Neural cell (in vitro differentiated cells): ENCODE measurements around the gene EDARADD. TPM values are rescaled to one million over a fixed set of nuclear protein-coding genes. Genes with fewer than 3 reads are reported as not detected.
A peak's percentile ranks its signal among the peaks of the same experiment; 100 is the strongest.

Experiments
- H2AFZ ChIP-seq: fragments of 200-600, 300-800 bp; sonication (generic), shearing (Covaris generic); 2 replicates; pipeline ENCODE4 v1.6.0; 2014; ENCODE audit warnings: low read depth, mild to moderate bottlenecking, antibody characterized with exemption, low read length, moderate library complexity
- H3F3A ChIP-seq: fragments of 200-600 bp; shearing (Covaris generic); 2 replicates; pipeline ENCODE4 v1.6.1; 2016; ENCODE audit warnings: mild to moderate bottlenecking, moderate library complexity, mixed read lengths, antibody characterized with exemption, low read length; ENCODE audit not compliant: insufficient read depth, poor library complexity, severe bottlenecking
- H3K27ac ChIP-seq: fragments of 200-600, 300-800 bp; sonication (generic), shearing (Covaris generic); 2 replicates; pipeline ENCODE4 v1.5.1; 2014; ENCODE audit warnings: mild to moderate bottlenecking, low read length, moderate library complexity
- H3K27me3 ChIP-seq: fragments of 300-800, 200-600 bp; sonication (generic), shearing (Covaris generic); 2 replicates; pipeline ENCODE4 v1.6.0; 2014; ENCODE audit warnings: mild to moderate bottlenecking, low read depth, low read length, moderate library complexity; ENCODE audit not compliant: insufficient read depth
- H3K36me3 ChIP-seq: fragments of 300-800, 200-600 bp; sonication (generic), shearing (Covaris generic); 2 replicates; pipeline ENCODE4 v1.5.1; 2014; ENCODE audit warnings: mild to moderate bottlenecking, antibody characterized with exemption, low read length, moderate library complexity; ENCODE audit not compliant: insufficient read depth
- H3K4me2 ChIP-seq: fragments of 300-800, 200-600 bp; sonication (generic), shearing (Covaris generic); 2 replicates; pipeline ENCODE4 v1.6.0; 2014; ENCODE audit warnings: mild to moderate bottlenecking, low read length
- H3K4me3 ChIP-seq: fragments of 300-800, 200-600 bp; sonication (generic), shearing (Covaris generic); 2 replicates; pipeline ENCODE4 v1.5.1; 2014; ENCODE audit warnings: mild to moderate bottlenecking, low read length, moderate library complexity
- H3K79me2 ChIP-seq: fragments of 200-600 bp; shearing (Covaris generic); replicated peaks from 2 replicates; pipeline ENCODE4 v1.6.0; 2014; ENCODE audit warnings: mild to moderate bottlenecking, low read length, moderate library complexity; ENCODE audit not compliant: insufficient read depth
- H3K9ac ChIP-seq: fragments of 300-800, 200-600 bp; sonication (generic), shearing (Covaris generic); 2 replicates; pipeline ENCODE4 v1.6.1; 2016; ENCODE audit warnings: mild to moderate bottlenecking, low read length, mixed read lengths
- H3K9me2 ChIP-seq: fragments of 200-600 bp; shearing (Covaris generic); 2 replicates; pipeline ENCODE4 v1.6.1; 2016; ENCODE audit warnings: mild to moderate bottlenecking, low read length, mixed read lengths; ENCODE audit not compliant: insufficient read depth
- H3K9me3 ChIP-seq: fragments of 200-600, 300-800 bp; sonication (generic), shearing (Covaris generic); 2 replicates; pipeline ENCODE4 v1.6.1; 2016; ENCODE audit warnings: mild to moderate bottlenecking, mixed run types, low read length, moderate library complexity, mixed read lengths
- H4K20me1 ChIP-seq: fragments of 200-600 bp; shearing (Covaris generic); 2 replicates; pipeline ENCODE4 v1.6.1; 2016; ENCODE audit warnings: mild to moderate bottlenecking, mixed run types; ENCODE audit not compliant: insufficient read depth
- EP300 ChIP-seq: fragments of 450-650 bp; conservative IDR thresholded peaks from 2 replicates; pipeline ENCODE4 v1.6.1; 2014; ENCODE audit warnings: antibody characterized with exemption, mild to moderate bottlenecking, moderate library complexity; ENCODE audit not compliant: poor library complexity, severe bottlenecking
- EZH2 ChIP-seq: fragments of 200-600, 300-800 bp; shearing (Covaris generic), sonication (generic); IDR thresholded peaks from 2 replicates; pipeline ENCODE4 v1.6.1; 2014; ENCODE audit warnings: antibody characterized with exemption, low read length, borderline replicate concordance, mild to moderate bottlenecking; ENCODE audit not compliant: insufficient read depth, poor library complexity, severe bottlenecking
- MXI1 ChIP-seq: fragments of 450-650 bp; conservative IDR thresholded peaks from 2 replicates; pipeline ENCODE4 v1.6.1; 2014; ENCODE audit warnings: antibody characterized with exemption, mild to moderate bottlenecking; ENCODE audit not compliant: poor library complexity, severe bottlenecking
- POLR2AphosphoS5 ChIP-seq: IDR thresholded peaks from 2 replicates; pipeline ENCODE4 v1.6.1; 2012
- RAD21 ChIP-seq: fragments of 450-650 bp; conservative IDR thresholded peaks from 2 replicates; pipeline ENCODE4 v1.6.1; 2014; ENCODE audit warnings: antibody characterized with exemption, mild to moderate bottlenecking, moderate library complexity
- SMC3 ChIP-seq: fragments of 450-650 bp; conservative IDR thresholded peaks from 2 replicates; pipeline ENCODE4 v1.6.1; 2014; ENCODE audit warnings: antibody characterized with exemption, mild to moderate bottlenecking, moderate library complexity; ENCODE audit not compliant: poor library complexity
- TAF1 ChIP-seq: IDR thresholded peaks from 2 replicates; pipeline ENCODE4 v1.6.1; 2012; ENCODE audit warnings: low read depth
- polyA plus RNA-seq: library from polyadenylated mRNA; depleted of rRNA; stranded (reverse); fragments of >200 nt; gene quantifications from 2 replicates; pipeline ENCODE4 v1.2.3, GENCODE V29; 2014
- TF ChIP-seq, protein P1 (sequence below): fragments of 450-650 bp; IDR thresholded peaks from 2 replicates; pipeline ENCODE4 v1.5.1; 2014; ENCODE audit warnings: antibody characterized with exemption, mild to moderate bottlenecking, moderate library complexity; ENCODE audit not compliant: poor library complexity, severe bottlenecking
- TF ChIP-seq, protein P2 (sequence below): IDR thresholded peaks from 2 replicates; pipeline ENCODE4 v1.6.1; 2012; ENCODE audit warnings: borderline replicate concordance

Gene EDARADD
- polyA plus RNA-seq, 1 donor from 2014 or later = 0.17 TPM

DNA sequence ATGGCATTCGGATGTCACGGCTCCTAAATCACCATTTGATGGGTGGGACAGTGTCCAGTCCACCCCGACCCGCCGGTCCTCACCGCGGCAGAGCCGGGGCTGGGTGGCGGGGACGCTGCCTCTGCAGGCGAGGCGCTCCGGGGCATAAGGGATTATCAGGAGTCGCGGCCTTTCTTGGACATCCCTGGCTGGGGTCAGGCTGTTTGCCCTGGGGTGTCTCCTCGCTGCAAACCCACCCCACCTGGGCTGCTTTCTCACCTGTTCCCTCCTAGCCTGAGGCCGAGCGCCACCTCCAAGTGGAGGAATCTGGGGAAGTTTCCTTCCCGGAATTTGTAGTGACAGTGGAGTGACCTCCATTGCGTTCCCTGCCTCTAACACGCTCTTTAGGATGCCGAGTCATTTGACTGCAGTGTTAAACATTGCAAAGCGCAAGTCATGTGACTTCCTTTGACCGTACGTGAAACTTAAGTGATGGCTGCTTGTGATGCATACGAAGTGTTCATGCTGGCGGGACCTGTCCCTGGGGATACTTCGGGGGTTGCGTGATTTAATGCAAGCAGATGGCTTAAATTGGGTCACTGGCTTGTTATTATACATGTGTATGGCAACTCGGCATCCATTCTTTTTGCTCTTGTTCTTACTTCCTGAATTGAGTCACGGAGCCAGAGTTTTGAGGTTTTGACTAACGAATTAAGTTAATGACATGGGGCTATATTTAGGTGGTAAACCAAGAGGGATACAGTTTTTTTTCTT lies 130.2 kb downstream of the EDARADD start:
- Histone ChIP-seq H3K27ac (no peak overlapping the region), H3K9ac (no peak overlapping the region)
- TF ChIP-seq POLR2AphosphoS5 = no peak
- TF ChIP-seq MXI1 = no peak
- no peak for TF ChIP-seq TAF1
- TF ChIP-seq, protein P1, sequence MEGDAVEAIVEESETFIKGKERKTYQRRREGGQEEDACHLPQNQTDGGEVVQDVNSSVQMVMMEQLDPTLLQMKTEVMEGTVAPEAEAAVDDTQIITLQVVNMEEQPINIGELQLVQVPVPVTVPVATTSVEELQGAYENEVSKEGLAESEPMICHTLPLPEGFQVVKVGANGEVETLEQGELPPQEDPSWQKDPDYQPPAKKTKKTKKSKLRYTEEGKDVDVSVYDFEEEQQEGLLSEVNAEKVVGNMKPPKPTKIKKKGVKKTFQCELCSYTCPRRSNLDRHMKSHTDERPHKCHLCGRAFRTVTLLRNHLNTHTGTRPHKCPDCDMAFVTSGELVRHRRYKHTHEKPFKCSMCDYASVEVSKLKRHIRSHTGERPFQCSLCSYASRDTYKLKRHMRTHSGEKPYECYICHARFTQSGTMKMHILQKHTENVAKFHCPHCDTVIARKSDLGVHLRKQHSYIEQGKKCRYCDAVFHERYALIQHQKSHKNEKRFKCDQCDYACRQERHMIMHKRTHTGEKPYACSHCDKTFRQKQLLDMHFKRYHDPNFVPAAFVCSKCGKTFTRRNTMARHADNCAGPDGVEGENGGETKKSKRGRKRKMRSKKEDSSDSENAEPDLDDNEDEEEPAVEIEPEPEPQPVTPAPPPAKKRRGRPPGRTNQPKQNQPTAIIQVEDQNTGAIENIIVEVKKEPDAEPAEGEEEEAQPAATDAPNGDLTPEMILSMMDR = no peak
- TF ChIP-seq EZH2 = no peak
- no peak for TF ChIP-seq SMC3
- TF ChIP-seq, protein P2, sequence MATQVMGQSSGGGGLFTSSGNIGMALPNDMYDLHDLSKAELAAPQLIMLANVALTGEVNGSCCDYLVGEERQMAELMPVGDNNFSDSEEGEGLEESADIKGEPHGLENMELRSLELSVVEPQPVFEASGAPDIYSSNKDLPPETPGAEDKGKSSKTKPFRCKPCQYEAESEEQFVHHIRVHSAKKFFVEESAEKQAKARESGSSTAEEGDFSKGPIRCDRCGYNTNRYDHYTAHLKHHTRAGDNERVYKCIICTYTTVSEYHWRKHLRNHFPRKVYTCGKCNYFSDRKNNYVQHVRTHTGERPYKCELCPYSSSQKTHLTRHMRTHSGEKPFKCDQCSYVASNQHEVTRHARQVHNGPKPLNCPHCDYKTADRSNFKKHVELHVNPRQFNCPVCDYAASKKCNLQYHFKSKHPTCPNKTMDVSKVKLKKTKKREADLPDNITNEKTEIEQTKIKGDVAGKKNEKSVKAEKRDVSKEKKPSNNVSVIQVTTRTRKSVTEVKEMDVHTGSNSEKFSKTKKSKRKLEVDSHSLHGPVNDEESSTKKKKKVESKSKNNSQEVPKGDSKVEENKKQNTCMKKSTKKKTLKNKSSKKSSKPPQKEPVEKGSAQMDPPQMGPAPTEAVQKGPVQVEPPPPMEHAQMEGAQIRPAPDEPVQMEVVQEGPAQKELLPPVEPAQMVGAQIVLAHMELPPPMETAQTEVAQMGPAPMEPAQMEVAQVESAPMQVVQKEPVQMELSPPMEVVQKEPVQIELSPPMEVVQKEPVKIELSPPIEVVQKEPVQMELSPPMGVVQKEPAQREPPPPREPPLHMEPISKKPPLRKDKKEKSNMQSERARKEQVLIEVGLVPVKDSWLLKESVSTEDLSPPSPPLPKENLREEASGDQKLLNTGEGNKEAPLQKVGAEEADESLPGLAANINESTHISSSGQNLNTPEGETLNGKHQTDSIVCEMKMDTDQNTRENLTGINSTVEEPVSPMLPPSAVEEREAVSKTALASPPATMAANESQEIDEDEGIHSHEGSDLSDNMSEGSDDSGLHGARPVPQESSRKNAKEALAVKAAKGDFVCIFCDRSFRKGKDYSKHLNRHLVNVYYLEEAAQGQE = no peak
- TF ChIP-seq EP300 = no peak
- no peak for TF ChIP-seq RAD21

DNA sequence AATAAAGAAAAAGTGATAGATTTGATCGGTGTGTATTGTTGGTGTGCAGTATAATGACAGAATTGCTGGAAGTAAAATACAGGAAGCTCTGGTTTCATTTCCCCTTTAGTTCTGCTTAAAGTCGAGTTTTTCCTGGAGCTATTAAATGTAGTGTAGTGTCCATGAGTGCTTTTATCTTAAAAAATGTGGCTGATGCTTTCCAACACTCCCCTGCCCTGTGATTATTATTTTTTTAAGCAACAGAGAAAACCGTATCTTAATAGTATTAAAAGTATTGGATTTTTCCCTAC lies 130.8 kb downstream of the EDARADD start:
- H3K27me3 ChIP-seq = peaks cover 16% of the 10 kb centered on the region
- TF ChIP-seq EZH2 (no peak), POLR2AphosphoS5 (no peak), MXI1 (no peak), SMC3 (no peak), TAF1 (no peak), RAD21 (no peak), EP300 (no peak)
- TF ChIP-seq, protein P2 = no peak
- TF ChIP-seq, protein P1 = no peak
- H3K9ac ChIP-seq = no peak overlapping the region
- H3F3A ChIP-seq = no peaks in the 10 kb centered on the region
- no peaks in the 10 kb centered on the region for H3K36me3 ChIP-seq
- no peak overlapping the region for H3K27ac ChIP-seq
- H4K20me1 ChIP-seq = no peaks in the 10 kb centered on the region
- peak overlapping the region; percentile 64 for H3K4me3 ChIP-seq
- H3K4me2 ChIP-seq = peak overlapping the region; percentile 3
- no peak overlapping the region for H2AFZ ChIP-seq
- no peaks in the 10 kb centered on the region for H3K79me2 ChIP-seq
- H3K9me2 ChIP-seq = no peaks in the 10 kb centered on the region
- no peaks in the 10 kb centered on the region for H3K9me3 ChIP-seq

More for the DNA sequence above, 130.2 kb downstream of the EDARADD start:
- Histone ChIP-seq H2AFZ (no peak overlapping the region), H3K9me2 (no peaks in the 10 kb centered on the region), H3K79me2 (no peaks in the 10 kb centered on the region), H3K27me3 (peaks cover 16% of the 10 kb centered on the region), H3K9me3 (no peaks in the 10 kb centered on the region), H4K20me1 (no peaks in the 10 kb centered on the region), H3F3A (no peaks in the 10 kb centered on the region), H3K4me2 (peak overlapping the region; percentile 3), H3K36me3 (no peaks in the 10 kb centered on the region), H3K4me3 (peak overlapping the region; percentile 64)
